ENCODE results near the gene DDAH1.

The DDAH1 gene

DNA sequence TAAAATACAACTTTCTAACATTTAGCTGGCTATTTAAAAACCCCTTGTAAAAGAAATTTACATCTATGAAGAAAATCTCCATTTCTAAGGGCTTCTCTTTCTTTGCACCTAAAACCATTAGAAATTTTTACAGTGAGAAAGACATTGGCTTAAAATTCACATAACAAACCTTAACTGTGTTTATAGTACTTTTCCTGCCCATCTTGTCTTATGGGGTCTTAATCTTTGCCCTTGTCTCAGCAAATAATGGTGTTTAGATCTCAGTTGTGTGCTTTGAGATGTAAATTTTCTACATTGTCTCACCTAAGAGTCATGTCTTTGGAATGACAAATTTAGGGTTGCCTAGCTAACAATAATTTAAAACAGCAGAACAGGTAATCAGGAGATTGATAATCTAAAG is 71.5 kb downstream of the DDAH1 start:
- no peak for DNase-seq (ENCODE audit: low read depth)

DNA sequence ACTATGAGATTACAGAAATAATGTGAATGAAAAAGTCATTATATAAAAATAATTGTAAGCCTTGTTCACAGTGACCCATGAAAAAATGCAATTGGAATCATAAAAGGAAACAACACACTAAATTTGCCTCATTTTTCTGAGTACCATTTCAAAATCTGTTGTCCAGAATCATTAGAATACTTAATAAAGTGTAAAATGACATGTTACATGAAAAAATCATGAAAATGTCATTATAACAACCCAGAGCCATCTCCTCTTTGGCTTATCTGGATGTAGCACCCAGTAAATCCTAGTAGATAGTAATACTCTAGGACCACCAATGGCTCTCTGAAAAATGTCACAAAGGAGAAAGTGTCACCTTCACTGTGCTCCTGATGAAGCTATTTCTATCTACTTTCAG is 76.5 kb downstream of the DDAH1 start:
- DNase-seq (ENCODE audit: low read depth), result no peak

- no peak for DNase-seq (ENCODE audit: low read depth)
These were observed 77.2 kb downstream of the DDAH1 start for GRCh38 chr1:85387781-85388180.

DNA sequence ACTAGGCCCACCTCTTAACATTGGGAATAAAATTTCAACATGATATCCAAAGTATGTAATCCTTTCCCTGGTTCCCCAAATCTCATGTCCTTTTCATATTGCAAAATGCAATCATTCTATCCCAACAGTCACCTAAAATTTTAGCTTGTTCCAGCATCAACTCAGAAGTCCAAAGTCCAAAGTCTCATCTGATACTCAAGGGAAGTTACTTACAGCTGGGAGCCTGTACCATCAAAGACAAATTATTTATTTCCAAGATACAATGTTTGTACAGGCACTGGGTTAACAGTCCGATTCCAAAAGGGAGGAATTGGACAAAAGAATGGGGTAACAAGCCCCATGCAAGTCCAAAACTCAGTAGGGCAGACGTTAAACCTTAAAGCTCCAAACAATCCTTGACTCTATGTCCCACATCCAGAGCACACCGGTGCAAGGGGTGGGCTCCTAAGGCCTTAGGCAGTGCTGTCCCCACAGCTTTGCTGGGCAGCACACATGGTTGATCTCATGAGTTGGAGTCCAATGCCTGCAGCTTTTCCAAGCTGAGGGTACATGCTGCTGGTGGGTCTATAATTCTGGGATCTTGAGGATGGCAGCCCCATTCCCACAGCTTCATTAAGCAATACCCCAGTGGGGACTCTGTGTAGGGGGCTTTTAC is 78.8 kb downstream of the DDAH1 start:
- no peak for DNase-seq (ENCODE audit: low read depth)

DNA sequence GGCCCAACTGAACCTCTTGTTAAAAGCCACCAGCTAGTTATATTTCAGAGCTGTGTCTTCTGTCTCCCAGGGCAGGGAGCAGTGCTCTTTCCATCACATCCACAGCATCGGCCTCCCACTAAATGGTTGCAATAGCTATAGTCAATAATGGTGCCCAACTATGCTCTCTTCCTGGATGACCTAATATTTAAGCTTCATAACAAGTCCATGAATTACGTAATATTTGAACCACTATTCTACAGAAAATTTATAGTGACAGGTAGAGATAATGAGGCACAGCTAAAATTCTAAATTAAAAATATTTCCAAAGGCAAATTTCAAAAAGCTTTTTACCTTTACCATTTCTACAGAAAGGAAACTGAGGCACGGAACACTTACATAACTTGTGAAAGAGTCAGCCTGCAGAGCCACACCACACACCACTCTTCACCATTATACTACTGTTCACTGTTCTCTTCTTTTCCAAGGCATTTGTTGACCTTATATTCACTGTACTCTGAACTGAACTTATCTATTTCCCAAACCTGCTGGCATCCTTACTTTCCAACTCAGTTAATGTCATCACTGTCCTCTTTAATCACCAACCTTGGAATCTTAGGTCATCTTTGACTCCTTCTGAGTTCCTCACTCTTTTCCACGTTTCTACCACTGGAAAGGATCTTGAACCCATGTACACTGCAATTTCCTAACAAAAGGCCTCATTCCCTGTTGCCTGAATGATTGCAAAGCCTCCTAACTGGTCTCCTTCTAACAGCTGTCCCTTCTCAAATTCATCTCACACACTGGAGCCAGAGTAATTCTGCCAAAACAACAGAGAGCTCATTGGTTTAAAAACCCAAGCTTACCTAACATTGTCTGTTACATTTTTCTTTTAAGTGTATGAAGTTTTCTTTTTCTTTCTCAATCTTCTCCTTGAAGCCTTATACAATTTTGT is 85.5 kb downstream of the DDAH1 start:
- no peak for DNase-seq (ENCODE audit: low read depth)

GRCh38 chr1:85378534-85378933 is 86.4 kb downstream of the DDAH1 start:
- no peak for DNase-seq (ENCODE audit: low read depth)

DNA sequence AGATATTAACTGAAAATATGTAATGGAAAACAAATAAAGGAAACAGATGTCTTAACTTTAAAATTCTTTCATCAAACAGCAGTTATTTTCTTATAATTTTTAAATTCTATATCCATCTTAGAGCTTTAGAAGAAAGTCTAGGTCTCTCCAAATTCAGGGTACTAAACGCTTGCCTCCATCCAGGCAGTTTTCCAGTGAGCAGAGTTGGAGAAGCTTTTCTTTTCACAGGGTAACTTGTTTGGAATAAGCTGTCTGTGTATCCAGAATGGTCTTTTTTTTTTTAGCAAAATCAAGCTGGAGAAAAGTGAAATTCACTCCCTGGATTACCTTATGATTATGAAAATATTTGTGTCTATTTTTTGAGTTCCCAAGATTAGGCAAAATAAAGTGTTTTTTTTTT is 88.6 kb downstream of the DDAH1 start:
- no peak for DNase-seq (ENCODE audit: low read depth)

DNA sequence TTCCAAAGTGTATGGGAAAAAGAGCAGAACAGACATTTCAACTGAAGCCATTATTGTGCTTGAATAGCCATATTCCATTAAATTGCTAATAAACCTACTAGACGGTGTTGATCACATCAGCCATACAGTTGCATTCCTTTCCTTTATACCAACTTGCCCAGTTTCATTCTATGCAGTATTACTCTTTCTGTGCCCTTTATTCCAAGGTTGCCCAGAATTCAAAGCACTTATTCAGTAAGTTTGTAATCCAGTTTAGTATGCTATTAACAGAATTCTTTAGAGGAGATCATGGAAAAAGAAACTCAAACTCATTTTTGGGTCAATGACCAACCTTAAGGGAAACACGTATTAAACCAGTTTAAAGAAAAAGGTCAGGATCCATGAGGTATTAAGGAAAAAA is 89.5 kb downstream of the DDAH1 start:
- DNase-seq (ENCODE audit: low read depth), result no peak

DNA sequence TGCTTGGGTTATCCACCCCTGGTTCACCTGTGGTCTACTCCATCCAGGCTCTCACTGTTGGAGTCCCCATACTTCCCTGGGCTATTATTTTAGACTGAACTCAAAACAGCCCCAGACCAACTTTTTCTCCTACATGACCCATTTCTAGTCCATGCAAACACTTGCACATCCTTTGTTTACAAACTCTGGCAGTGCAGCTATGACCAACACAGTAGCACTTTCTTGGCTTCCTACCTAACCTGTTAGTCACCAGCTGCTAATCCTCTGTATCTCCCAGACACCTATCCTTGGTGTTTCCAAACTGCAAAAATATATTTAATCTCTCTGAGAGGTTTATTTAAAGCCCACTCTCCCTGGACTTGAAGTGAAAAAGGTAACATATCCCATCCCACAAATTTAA is 90.8 kb downstream of the DDAH1 start:
- DNase-seq (ENCODE audit: low read depth), result no peak

DNA sequence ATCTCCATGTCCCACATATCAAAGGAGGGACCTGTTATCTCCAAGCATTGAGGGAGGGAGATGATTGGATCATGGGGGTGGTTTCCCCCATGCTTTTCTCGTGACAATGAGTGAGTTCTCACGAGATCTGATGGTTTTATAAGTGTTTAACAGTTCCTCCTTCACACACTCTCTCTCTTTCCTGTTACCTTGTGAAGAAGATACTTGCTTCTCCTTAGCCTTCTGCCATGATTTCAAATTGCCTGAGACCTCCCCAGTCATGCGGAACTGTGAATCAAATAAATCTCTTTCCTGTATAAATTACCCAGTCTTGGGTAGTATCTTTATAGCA is 91.6 kb downstream of the DDAH1 start:
- DNase-seq (ENCODE audit: low read depth), result no peak

DNA sequence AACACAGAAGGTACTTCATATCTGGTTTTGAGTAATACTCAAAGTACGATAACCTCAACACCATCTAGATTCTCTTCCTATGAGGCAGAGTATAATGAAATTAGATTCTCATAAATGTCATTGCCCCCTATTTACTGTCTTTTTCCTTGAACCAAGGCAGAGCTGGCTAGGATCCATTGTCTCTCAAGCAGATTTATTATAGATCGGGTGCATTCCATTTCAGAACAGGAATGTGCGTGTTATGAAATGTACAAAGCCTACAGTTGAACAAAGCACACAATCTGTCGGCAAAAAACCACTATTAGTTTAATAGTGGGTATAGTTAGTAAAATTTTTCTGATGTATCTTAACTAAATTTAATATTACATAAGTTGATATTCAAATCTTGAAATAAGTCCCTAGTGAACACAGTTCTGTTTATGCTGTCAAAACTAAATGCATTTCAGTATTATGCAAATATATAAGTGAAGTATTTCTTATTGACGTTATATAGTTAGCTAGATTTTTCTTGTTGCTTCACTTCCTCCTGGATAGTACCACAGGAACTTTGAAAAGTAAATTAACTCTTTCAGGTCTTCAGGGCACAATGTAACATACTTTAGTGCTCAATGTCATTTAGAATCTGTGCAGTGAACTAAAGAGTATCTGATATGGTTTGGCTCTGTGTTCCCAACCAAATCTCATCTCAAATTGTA is 92.1 kb downstream of the DDAH1 start:
- DNase-seq (ENCODE audit: low read depth), result no peak

- no peak for DNase-seq (ENCODE audit: low read depth)
These were observed 93.9 kb downstream of the DDAH1 start for GRCh38 chr1:85371021-85371420.

DNA sequence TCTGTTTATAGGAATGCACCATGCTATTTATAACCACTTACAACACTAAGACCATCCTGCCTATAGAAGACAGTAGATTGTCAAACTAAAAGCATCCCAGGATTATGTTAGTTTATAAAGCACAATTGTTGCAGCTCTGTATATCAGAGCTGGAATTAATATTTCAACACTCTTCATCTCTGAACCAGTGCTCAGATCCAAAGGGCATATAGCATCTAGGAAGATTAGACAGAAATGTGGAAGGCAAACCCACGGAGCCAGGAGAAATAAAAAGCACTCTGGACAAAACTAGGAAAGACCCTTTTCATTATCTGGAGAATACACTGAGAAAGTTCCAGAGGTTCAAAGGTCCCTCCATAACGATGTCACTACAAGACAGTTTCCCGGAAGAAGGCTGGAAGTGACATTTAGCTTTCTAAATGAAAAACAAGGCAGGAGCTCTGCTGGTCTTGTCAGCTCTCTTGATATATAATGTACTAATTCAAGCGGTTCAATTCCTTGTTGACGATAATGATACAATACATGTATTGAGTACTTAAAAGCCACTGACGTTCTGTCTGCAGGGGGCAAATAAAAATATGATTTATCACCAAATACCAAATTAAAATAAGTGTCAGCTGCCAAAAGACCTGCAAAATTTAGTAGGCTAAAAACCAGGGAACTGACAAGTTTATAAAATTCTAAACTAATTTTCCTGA is 96.7 kb downstream of the DDAH1 start:
- no peak for DNase-seq (ENCODE audit: low read depth)

GRCh38 chr1:85366391-85367170 is 98.4 kb downstream of the DDAH1 start:
- no peak for DNase-seq (ENCODE audit: low read depth)

DNA sequence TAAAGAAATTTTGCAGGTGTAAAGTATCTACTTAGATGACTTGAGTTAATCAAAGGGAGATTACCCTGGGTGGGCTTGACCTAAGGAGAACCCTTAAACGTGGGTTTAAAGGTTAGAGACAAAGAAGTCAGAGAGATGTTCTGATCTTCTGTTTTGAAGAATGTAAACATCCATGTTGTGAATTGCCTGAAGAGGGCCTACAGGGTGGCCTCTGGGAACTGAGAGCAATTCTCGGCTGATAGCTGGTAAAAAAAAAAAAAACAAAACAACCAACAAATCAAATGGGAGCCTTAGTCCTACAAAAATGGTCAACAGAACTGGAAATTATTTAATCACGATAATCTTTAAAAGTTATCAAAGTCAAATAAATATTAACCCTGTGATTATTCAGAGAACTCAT is 99.1 kb downstream of the DDAH1 start:
- DNase-seq (ENCODE audit: low read depth), result no peak

DNA sequence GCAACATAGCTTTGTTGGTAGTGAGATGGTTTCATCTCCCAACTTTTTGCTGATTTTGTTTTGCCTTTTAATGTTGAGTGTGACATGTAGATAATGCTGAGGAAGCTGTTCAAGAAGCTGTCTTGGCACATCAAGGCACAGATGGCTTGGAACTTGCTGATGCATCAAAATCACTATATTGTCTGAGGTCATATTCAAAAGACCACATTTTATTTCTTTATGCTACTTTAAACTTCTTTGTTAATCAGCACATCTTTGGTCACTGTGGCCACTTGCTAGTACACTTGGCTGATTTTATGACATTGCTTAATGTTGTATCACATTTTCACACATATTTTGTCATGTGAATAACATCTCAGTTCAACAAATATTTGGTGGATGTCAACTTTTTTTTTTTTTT is 101.4 kb downstream of the DDAH1 start:
- DNase-seq (ENCODE audit: low read depth), result no peak

GRCh38 chr1:85363092-85363491 is 101.9 kb downstream of the DDAH1 start:
- no peak for DNase-seq (ENCODE audit: low read depth)

DNA sequence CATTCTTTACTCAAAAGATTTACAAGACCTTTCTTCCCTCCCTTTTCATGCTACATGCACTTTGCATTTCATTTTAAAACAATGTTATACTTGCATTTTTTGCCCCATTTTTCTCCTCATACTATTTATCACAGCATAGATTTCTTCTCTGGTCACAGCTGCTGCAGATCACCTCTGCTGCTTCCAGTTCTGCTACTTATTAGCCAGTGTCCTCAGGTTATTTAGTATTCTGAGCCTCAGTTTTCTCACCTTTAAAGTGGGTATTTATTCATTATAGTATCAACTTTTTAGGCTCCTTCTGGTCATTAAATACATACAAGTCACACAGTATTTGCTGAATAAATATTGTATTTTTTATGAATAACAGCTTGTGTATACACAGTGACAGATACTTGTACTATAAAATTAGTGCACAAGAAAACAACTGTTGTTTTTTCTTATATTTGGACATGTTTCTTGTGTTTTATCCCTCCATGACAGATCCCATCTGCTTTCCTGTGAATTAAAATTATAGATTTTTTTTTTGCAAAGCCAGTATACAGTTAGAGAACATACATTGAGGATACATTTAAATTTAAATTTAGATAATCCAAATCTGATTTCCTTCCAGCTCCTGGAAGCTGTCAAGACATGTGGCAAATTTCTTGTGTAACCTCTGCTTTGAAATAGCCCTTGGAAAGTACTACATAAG is 103.2 kb downstream of the DDAH1 start:
- DNase-seq (ENCODE audit: low read depth), result no peak

DNA sequence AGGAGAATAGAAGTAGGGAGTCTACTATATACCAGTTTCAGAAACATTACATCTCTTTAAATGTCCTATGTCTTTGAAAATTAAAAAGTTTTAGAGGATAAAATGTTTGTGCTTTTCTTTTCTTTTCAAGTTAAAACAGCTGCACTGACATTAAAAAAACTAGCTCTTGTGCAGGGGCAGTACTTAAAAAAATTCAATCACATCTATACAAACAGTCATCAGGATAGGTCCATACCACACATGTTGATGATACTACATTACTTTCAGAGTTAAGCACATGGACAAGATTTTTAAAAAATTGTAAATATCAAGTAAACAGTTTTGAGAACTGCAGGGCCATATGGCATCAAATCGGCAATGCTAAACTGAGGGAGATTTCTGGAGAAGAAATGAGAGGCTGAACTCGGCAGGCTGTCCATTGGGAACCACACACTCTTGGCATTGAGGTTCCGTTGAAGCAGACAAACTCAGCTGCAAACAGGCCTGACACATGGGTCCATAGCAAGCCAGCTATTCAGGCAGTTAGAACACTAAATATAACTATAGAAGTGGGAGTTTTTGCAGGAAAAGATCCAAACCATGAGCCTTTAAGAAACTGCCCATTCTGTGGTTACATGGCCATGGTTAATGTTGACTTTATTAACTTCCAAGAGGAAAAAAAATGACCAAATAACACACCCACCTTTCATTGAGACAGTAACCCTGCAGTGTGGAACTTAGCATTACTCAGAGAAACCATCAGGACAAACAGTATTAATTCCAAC is 104.0 kb downstream of the DDAH1 start:
- DNase-seq (ENCODE audit: low read depth), result no peak

Measured in CMK (cell line).